K562 (cell line): ENCODE results near the gene SLC36A1. TPM values are rescaled to one million over a fixed set of nuclear protein-coding genes. Genes with fewer than 3 reads are reported as not detected.
A peak's percentile ranks its signal among the peaks of the same experiment; 100 is the strongest.

Experiments
- CHD7 ChIP-seq: fragments of 200-600 bp; sonication (generic); IDR thresholded peaks from one replicate; pipeline ENCODE4 v1.6.1; 2012; ENCODE audit warnings: mild to moderate bottlenecking, low read depth, low read length, inconsistent platforms
- ETV6 ChIP-seq, 3 experiments: fragments of 150-350 bp in 1 of 3; sonication (generic) in 1 of 3; formaldehyde crosslinking in 1 of 3; IDR thresholded peaks; 2 replicates each; pipeline versions ENCODE4 v1.6.1 to v1.8.0; 2014 to 2022; ENCODE audit warnings: borderline replicate concordance in 2 of 3, low read depth in 2 of 3, antibody characterized with exemption in 1 of 3, low read length in 1 of 3, mild to moderate bottlenecking in 1 of 3, missing genetic modification reagents in 1 of 3
- HMG20B ChIP-seq: fragments of 250-450 bp; sonication (Bioruptor Pico); IDR thresholded peaks from 2 replicates; pipeline ENCODE4 v1.5.0; 2021; ENCODE audit warnings: mild to moderate bottlenecking
- HMGXB4 ChIP-seq: sonication (generic); formaldehyde crosslinking; IDR thresholded peaks from 2 replicates; pipeline ENCODE4 v1.8.1; 2023; ENCODE audit warnings: mild to moderate bottlenecking, missing genetic modification reagents
- NR4A1 ChIP-seq, 2 experiments: fragments of 250-450 bp in 1 of 2; fragments of 450-650 bp in 1 of 2; sonication (Bioruptor Pico) in 1 of 2; IDR thresholded peaks; 2 replicates each; pipeline versions ENCODE4 v1.4.0 to v1.6.1; 2016 to 2020; ENCODE audit warnings: mild to moderate bottlenecking in 2 of 2, missing compliant biosample characterization in 1 of 2, missing genetic modification characterization in 1 of 2, moderate library complexity in 1 of 2
- PREB ChIP-seq: sonication (generic); formaldehyde crosslinking; IDR thresholded peaks from 2 replicates; pipeline ENCODE4 v1.8.1; 2023; ENCODE audit warnings: mild to moderate bottlenecking, missing genetic modification reagents
- ZBED1 ChIP-seq: IDR thresholded peaks from 2 replicates; pipeline ENCODE4 v1.6.1; 2014
- ZNF512 ChIP-seq: IDR thresholded peaks from 2 replicates; pipeline ENCODE4 v1.6.1; 2016; ENCODE audit warnings: missing genetic modification characterization, missing compliant biosample characterization
- polyA plus RNA-seq, 8 experiments: library from polyadenylated mRNA; depleted of rRNA in 4 of 8; stranded (reverse) in 5 of 8; unstranded in 3 of 8; fragments of >200 nt; fragmentation: Nextera tagmentation in 2 of 8; fragmentation: Illumina TruSeq in 1 of 8; extraction: Ambion mirVana in 2 of 8; extraction: Trizol in 1 of 8; gene quantifications; 2 replicates each; pipeline versions ENCODE4 v1.2.1 to v1.2.3, GENCODE V29; 2011 to 2014; ENCODE audit warnings: inconsistent platforms in 1 of 8, missing spikeins in 1 of 8
- total RNA-seq, 7 experiments: library from RNA; depleted of rRNA in 6 of 7; stranded (reverse); fragments of >200 nt in 6 of 7; fragmentation: Illumina TruSeq in 2 of 7; extraction: Trizol in 2 of 7; gene quantifications; 2 replicates each; pipeline versions ENCODE4 v1.2.1 to v1.2.3, GENCODE V29; 2011 to 2021; ENCODE audit warnings: low replicate concordance in 1 of 7

SLC36A1 gene
- total and polyA plus RNA-seq, 9 of the 15 experiments (the other 6 are each of a cell fraction or from before 2014, with no cell fraction given), result 1.6 to 8.4 (median 4.6) TPM

- TF ChIP-seq ETV6 (IDR thresholded peaks at IDR 0.05; ENCODE audit: borderline replicate concordance in 1 of 2, low read depth in 2 of 2, low read length in 1 of 2) (no peak), ETV6 (CRISPR knock-in tag; IDR thresholded peaks at IDR 0.05; ENCODE audit: borderline replicate concordance) (no peak), CHD7 (no peak), PREB (CRISPR knock-in tag) (no peak), ZNF512 (tag) (no peak), HMGXB4 (no peak), HMG20B (CRISPR knock-in tag) (no peak), NR4A1 (CRISPR knock-in tag; IDR thresholded peaks at IDR 0.05) (no peak), NR4A1 (tag; IDR thresholded peaks at IDR 0.05) (peak; percentile 33; the same call in 1 of the 2 replicates), ZBED1 (no peak)
Measured at GRCh38 chr5:151447174-151448037, at the start of gene SLC36A1 (continued).
